ENCODE data around the gene ARMS2. TPM values are rescaled to one million over a fixed set of nuclear protein-coding genes. Genes with fewer than 3 reads are reported as not detected.

The ARMS2 gene
- total RNA-seq, 1 donor from 2014 or later = not detected

DNA sequence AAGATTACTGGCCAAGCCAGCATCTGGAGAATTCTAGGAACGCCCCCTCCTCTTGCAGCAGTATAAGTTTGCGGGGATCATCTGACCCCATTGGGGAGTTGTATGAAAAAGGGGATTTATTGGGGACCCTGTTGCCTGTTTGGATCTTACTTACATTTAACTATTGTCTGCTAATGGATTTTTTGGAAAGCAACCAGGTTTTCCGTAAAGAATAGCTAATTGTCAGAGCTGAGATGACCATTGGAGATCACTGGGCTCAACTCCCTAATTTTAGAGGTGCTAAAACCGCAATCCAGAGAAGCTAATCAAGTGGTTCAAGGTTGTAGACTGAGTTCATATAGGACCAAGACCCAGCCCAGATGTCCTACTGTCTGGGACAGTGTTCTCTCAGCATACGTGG is 45.7 kb downstream of the ARMS2 start:
- Mint-ChIP-seq H3K4me1 (ENCODE audit: low read depth, unreplicated experiment) (peaks cover 21% of the 10 kb centered on the region), H3K4me3 (ENCODE audit: unreplicated experiment) (no peak overlapping the region), H3K27me3 (ENCODE audit: low read depth, unreplicated experiment) (peaks cover 10% of the 10 kb centered on the region), H3K36me3 (ENCODE audit: low read depth, unreplicated experiment) (peaks cover 9% of the 10 kb centered on the region), H3K27ac (ENCODE audit: unreplicated experiment) (no peak overlapping the region), H3K9me3 (ENCODE audit: unreplicated experiment) (peaks cover 2% of the 10 kb centered on the region)
- no peak for TF ChIP-seq EZH2 (IDR thresholded peaks at IDR 0.05; ENCODE audit: insufficient read depth, low read length)
- TF ChIP-seq, protein P1, sequence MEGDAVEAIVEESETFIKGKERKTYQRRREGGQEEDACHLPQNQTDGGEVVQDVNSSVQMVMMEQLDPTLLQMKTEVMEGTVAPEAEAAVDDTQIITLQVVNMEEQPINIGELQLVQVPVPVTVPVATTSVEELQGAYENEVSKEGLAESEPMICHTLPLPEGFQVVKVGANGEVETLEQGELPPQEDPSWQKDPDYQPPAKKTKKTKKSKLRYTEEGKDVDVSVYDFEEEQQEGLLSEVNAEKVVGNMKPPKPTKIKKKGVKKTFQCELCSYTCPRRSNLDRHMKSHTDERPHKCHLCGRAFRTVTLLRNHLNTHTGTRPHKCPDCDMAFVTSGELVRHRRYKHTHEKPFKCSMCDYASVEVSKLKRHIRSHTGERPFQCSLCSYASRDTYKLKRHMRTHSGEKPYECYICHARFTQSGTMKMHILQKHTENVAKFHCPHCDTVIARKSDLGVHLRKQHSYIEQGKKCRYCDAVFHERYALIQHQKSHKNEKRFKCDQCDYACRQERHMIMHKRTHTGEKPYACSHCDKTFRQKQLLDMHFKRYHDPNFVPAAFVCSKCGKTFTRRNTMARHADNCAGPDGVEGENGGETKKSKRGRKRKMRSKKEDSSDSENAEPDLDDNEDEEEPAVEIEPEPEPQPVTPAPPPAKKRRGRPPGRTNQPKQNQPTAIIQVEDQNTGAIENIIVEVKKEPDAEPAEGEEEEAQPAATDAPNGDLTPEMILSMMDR (IDR thresholded peaks at IDR 0.05; ENCODE audit: insufficient read depth, low read depth, low read length) = no peak
- no peak overlapping the region for H3K4me2 ChIP-seq (ENCODE audit: low read length)
- H3K36me3 ChIP-seq (ENCODE audit: insufficient read depth, low read length) = no peaks in the 10 kb centered on the region
- no peaks in the 10 kb centered on the region for H4K20me1 ChIP-seq (ENCODE audit: insufficient read depth, low read length)
- H3K79me2 ChIP-seq (ENCODE audit: insufficient read depth, low read length) = no peaks in the 10 kb centered on the region
- no peak overlapping the region for H3K9ac ChIP-seq (ENCODE audit: low read length)
- no peak overlapping the region for H2AFZ ChIP-seq (ENCODE audit: low read depth, low read length)
- no peak overlapping the region for H3K27ac ChIP-seq (ENCODE audit: low read depth, low read length)
- DNase-seq (ENCODE audit: low read depth) (no peak), FAIRE-seq (no peak)
- no peaks in the 10 kb centered on the region for H3K9me3 ChIP-seq (ENCODE audit: insufficient read depth, low read depth, low read length)
- H3K4me1 ChIP-seq (ENCODE audit: insufficient read depth, low read length) = peaks cover 19% of the 10 kb centered on the region
- H3K4me3 ChIP-seq (ENCODE audit: insufficient read depth, low read depth, low read length) = no peak overlapping the region
- H3K27me3 ChIP-seq (ENCODE audit: insufficient read depth, low read length) = no peaks in the 10 kb centered on the region

DNA sequence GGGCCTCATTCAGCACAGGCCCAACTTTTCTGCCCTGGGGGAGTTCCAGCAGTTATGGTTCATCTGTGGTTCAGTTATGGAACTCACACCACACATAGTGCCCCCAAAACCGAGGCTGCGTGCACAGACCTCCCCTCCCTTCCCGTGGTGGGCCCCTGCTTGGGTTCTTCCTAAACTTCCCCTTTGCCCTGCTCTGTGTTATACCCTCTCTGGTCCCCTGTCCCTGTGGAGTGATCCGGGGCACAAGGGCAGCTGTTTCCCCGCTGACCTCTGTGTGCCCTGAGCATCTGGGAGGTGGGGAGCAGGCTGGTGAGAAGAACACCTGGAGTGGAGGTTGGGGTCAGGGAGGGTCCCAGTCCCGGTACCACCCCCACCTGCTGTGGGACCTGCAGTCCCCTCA is 46.3 kb downstream of the ARMS2 start:
- no peaks in the 10 kb centered on the region for H3K79me2 ChIP-seq (ENCODE audit: insufficient read depth, low read length)
- peaks cover 21% of the 10 kb centered on the region for H3K4me1 Mint-ChIP-seq (ENCODE audit: low read depth, unreplicated experiment)

DNA sequence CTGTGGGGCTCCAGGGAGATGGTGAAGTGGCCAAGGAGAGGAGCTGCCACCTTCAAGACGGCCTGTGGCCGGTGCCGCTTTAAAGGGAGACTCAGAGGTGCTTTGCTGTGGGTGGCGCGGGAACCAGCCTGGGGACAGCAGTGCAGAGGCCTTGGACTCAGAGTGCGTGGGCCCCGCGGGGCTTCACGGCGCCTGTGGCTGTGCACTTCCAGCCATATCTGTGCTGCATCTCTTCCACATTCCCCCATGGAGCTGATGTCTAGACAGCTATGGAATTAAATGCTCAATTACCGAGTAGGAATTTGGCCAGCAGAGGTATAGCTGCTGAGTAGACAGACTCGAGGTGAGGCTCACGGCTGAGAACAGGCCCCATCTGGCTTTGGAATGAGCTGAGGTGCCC is 48.6 kb downstream of the ARMS2 start:
- Histone ChIP-seq H3K79me2 (ENCODE audit: insufficient read depth, low read length) (no peaks in the 10 kb centered on the region), H3K27ac (ENCODE audit: low read depth, low read length) (no peak overlapping the region), H3K27me3 (ENCODE audit: insufficient read depth, low read length) (no peaks in the 10 kb centered on the region), H3K9me3 (ENCODE audit: insufficient read depth, low read depth, low read length) (no peaks in the 10 kb centered on the region), H4K20me1 (ENCODE audit: insufficient read depth, low read length) (no peaks in the 10 kb centered on the region), H3K4me3 (ENCODE audit: insufficient read depth, low read depth, low read length) (no peak overlapping the region), H2AFZ (ENCODE audit: low read depth, low read length) (no peak overlapping the region), H3K4me2 (ENCODE audit: low read length) (no peak overlapping the region), H3K4me1 (ENCODE audit: insufficient read depth, low read length) (peaks cover 11% of the 10 kb centered on the region), H3K36me3 (ENCODE audit: insufficient read depth, low read length) (no peaks in the 10 kb centered on the region), H3K9ac (ENCODE audit: low read length) (no peak overlapping the region)
- H3K4me3 Mint-ChIP-seq (ENCODE audit: unreplicated experiment) = no peak overlapping the region
- H3K9me3 Mint-ChIP-seq (ENCODE audit: unreplicated experiment) = peaks cover 2% of the 10 kb centered on the region
- DNase-seq (ENCODE audit: low read depth) (peak; percentile 58), FAIRE-seq (no peak)
- H3K4me1 Mint-ChIP-seq (ENCODE audit: low read depth, unreplicated experiment) = peaks cover 17% of the 10 kb centered on the region
- TF ChIP-seq, protein P1 (IDR thresholded peaks at IDR 0.05; ENCODE audit: insufficient read depth, low read depth, low read length) = no peak
- no peak for TF ChIP-seq EZH2 (IDR thresholded peaks at IDR 0.05; ENCODE audit: insufficient read depth, low read length)
- peaks cover 12% of the 10 kb centered on the region for H3K36me3 Mint-ChIP-seq (ENCODE audit: low read depth, unreplicated experiment)
- no peak overlapping the region for H3K27ac Mint-ChIP-seq (ENCODE audit: unreplicated experiment)
- H3K27me3 Mint-ChIP-seq (ENCODE audit: low read depth, unreplicated experiment) = peaks cover 13% of the 10 kb centered on the region

More for the DNA sequence above, 46.3 kb downstream of the ARMS2 start:
- H3K36me3 Mint-ChIP-seq (ENCODE audit: low read depth, unreplicated experiment) = peaks cover 9% of the 10 kb centered on the region
- Histone ChIP-seq H3K9ac (ENCODE audit: low read length) (no peak overlapping the region), H3K4me2 (ENCODE audit: low read length) (no peak overlapping the region), H3K27ac (ENCODE audit: low read depth, low read length) (no peak overlapping the region), H2AFZ (ENCODE audit: low read depth, low read length) (no peak overlapping the region), H4K20me1 (ENCODE audit: insufficient read depth, low read length) (no peaks in the 10 kb centered on the region), H3K27me3 (ENCODE audit: insufficient read depth, low read length) (no peaks in the 10 kb centered on the region), H3K9me3 (ENCODE audit: insufficient read depth, low read depth, low read length) (no peaks in the 10 kb centered on the region), H3K4me1 (ENCODE audit: insufficient read depth, low read length) (peaks cover 14% of the 10 kb centered on the region), H3K36me3 (ENCODE audit: insufficient read depth, low read length) (no peaks in the 10 kb centered on the region), H3K4me3 (ENCODE audit: insufficient read depth, low read depth, low read length) (no peak overlapping the region)
- no peak overlapping the region for H3K4me3 Mint-ChIP-seq (ENCODE audit: unreplicated experiment)
- no peak overlapping the region for H3K27ac Mint-ChIP-seq (ENCODE audit: unreplicated experiment)
- peaks cover 10% of the 10 kb centered on the region for H3K27me3 Mint-ChIP-seq (ENCODE audit: low read depth, unreplicated experiment)
- no peak for DNase-seq (ENCODE audit: low read depth)
- peaks cover 4% of the 10 kb centered on the region for H3K9me3 Mint-ChIP-seq (ENCODE audit: unreplicated experiment)
- FAIRE-seq = no peak
- TF ChIP-seq, protein P1 (IDR thresholded peaks at IDR 0.05; ENCODE audit: insufficient read depth, low read depth, low read length) = no peak
- no peak for TF ChIP-seq EZH2 (IDR thresholded peaks at IDR 0.05; ENCODE audit: insufficient read depth, low read length)
